ENCODE results near the gene CKAP4. TPM values are rescaled to one million over a fixed set of nuclear protein-coding genes. Genes with fewer than 3 reads are reported as not detected.

The CKAP4 gene
- total RNA-seq, 1 experiment from 2014 or later: 101 TPM

DNA sequence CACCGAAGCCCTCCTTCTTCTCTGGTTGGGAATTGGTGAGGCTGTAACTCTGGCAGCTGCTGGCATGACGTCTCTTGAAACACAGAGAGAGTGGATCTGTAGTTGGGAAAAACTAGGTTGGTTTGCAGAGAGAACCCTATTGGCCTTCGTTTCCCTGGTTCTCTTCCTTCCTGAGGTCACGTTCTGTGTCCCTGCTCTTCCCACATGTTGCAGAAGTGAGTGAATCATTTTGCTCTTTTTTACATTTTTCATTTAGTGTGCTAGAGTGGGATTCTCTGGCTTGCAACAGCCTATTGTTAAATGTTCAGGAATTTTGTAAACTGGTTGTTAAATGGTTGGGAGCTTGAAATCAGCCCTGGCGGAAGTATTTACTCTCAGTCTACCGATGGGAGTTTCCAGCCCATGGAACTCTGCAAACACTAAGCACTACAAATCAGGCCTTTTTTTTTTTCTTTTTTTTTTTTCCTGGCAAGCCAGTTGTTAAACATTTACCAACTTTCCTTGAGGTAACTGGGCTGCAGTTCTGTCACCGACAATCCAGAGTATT is 26.8 kb upstream of the CKAP4 start:
- no peaks in the 10 kb centered on the region for H3K9me3 Mint-ChIP-seq (ENCODE audit: unreplicated experiment)
- H3K27me3 Mint-ChIP-seq (ENCODE audit: insufficient read depth, unreplicated experiment): no peaks in the 10 kb centered on the region
- no peak overlapping the region for H3K4me3 Mint-ChIP-seq (ENCODE audit: unreplicated experiment)
- TF ChIP-seq, protein P1, sequence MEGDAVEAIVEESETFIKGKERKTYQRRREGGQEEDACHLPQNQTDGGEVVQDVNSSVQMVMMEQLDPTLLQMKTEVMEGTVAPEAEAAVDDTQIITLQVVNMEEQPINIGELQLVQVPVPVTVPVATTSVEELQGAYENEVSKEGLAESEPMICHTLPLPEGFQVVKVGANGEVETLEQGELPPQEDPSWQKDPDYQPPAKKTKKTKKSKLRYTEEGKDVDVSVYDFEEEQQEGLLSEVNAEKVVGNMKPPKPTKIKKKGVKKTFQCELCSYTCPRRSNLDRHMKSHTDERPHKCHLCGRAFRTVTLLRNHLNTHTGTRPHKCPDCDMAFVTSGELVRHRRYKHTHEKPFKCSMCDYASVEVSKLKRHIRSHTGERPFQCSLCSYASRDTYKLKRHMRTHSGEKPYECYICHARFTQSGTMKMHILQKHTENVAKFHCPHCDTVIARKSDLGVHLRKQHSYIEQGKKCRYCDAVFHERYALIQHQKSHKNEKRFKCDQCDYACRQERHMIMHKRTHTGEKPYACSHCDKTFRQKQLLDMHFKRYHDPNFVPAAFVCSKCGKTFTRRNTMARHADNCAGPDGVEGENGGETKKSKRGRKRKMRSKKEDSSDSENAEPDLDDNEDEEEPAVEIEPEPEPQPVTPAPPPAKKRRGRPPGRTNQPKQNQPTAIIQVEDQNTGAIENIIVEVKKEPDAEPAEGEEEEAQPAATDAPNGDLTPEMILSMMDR (IDR thresholded peaks at IDR 0.05; ENCODE audit: unreplicated experiment): no peak
- ChIA-PET POLR2A (interaction anchor here (0.6 kb wide), 1 partner anchor 27 kb away, joined by 4 read pairs; no protein-coding TSS in a partner anchor), CTCF (interaction anchor here (0.6 to 1.3 kb wide), 4 partner anchors 48 to 969 kb away, joined by 3 to 6 read pairs (median 5); no protein-coding TSS in a partner anchor)
- DNase-seq (ENCODE audit: unreplicated experiment): no peak
- no TSS peak for BruUV-seq (replicated peaks)
- H3K36me3 Mint-ChIP-seq (ENCODE audit: insufficient read depth, unreplicated experiment): no peaks in the 10 kb centered on the region
- intact Hi-C loops (cut with micrococcal nuclease): no loop called here
- H3K4me1 Mint-ChIP-seq (ENCODE audit: insufficient read depth, unreplicated experiment): no peaks in the 10 kb centered on the region
- H3K27ac Mint-ChIP-seq (ENCODE audit: low read depth, unreplicated experiment): no peak overlapping the region

GRCh38 chr12:106274012-106274411 is 26.2 kb upstream of the CKAP4 start:
- Mint-ChIP-seq H3K27ac (ENCODE audit: low read depth, unreplicated experiment) (peak overlapping the region; percentile 54), H3K4me1 (ENCODE audit: insufficient read depth, unreplicated experiment) (no peaks in the 10 kb centered on the region), H3K9me3 (ENCODE audit: unreplicated experiment) (no peaks in the 10 kb centered on the region), H3K36me3 (ENCODE audit: insufficient read depth, unreplicated experiment) (no peaks in the 10 kb centered on the region), H3K27me3 (ENCODE audit: insufficient read depth, unreplicated experiment) (no peaks in the 10 kb centered on the region), H3K4me3 (ENCODE audit: unreplicated experiment) (no peak overlapping the region)
- intact Hi-C loops (cut with micrococcal nuclease): no loop called here
- POLR2A ChIA-PET: interaction anchor here (0.6 kb wide), 1 partner anchor 28 kb away, joined by 4 read pairs; no protein-coding TSS in a partner anchor
- DNase-seq (ENCODE audit: unreplicated experiment): no peak
- CTCF ChIA-PET: interaction anchor here (0.6 to 4.8 kb wide), 4 partner anchors 7 to 707 kb away, joined by 3 to 34 read pairs (median 5); no protein-coding TSS in a partner anchor
- no TSS peak for BruUV-seq (replicated peaks)
- TF ChIP-seq, protein P1 (IDR thresholded peaks at IDR 0.05; ENCODE audit: unreplicated experiment): no peak

DNA sequence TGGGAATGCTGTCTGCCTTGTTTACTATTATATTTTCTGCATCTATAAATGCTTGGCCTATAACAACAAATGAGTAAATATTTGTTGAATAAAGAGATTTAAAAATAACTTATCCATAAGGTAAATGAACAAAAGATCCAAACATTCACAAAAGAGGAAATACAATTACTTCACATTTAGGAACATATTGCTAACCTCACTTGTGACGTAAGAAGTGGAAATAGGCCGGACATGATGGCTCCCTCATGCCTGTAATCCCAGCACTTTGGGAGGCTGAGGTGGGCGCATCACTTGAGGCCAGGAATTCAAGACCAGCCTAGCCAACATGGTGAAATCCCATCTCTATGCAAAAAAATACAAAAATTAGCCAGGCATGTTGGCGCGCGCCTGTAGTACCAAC is 25.7 kb upstream of the CKAP4 start:
- Mint-ChIP-seq H3K36me3 (ENCODE audit: insufficient read depth, unreplicated experiment) (no peaks in the 10 kb centered on the region), H3K4me1 (ENCODE audit: insufficient read depth, unreplicated experiment) (no peaks in the 10 kb centered on the region), H3K27me3 (ENCODE audit: insufficient read depth, unreplicated experiment) (no peaks in the 10 kb centered on the region), H3K4me3 (ENCODE audit: unreplicated experiment) (no peak overlapping the region), H3K27ac (ENCODE audit: low read depth, unreplicated experiment) (peak overlapping the region; percentile 54), H3K9me3 (ENCODE audit: unreplicated experiment) (no peaks in the 10 kb centered on the region)
- no peak for DNase-seq (ENCODE audit: unreplicated experiment)
- no TSS peak for BruUV-seq (replicated peaks)
- ChIA-PET POLR2A (interaction anchor here (0.6 to 0.8 kb wide), 2 partner anchors 11 to 47 kb away, joined by 3 read pairs; no protein-coding TSS in a partner anchor), CTCF (interaction anchor here (0.7 to 4.8 kb wide), 4 partner anchors 8 to 47 kb away, joined by 3 to 34 read pairs (median 12); no protein-coding TSS in a partner anchor)
- TF ChIP-seq, protein P1 (IDR thresholded peaks at IDR 0.05; ENCODE audit: unreplicated experiment): no peak
- intact Hi-C loops (cut with micrococcal nuclease): no loop called here

GRCh38 chr12:106271575-106272505 is 24.0 kb upstream of the CKAP4 start:
- BruUV-seq (replicated peaks): no TSS peak
- Mint-ChIP-seq H3K4me3 (ENCODE audit: unreplicated experiment) (no peak overlapping the region), H3K4me1 (ENCODE audit: insufficient read depth, unreplicated experiment) (no peaks in the 10 kb centered on the region), H3K36me3 (ENCODE audit: insufficient read depth, unreplicated experiment) (no peaks in the 10 kb centered on the region), H3K9me3 (ENCODE audit: unreplicated experiment) (no peaks in the 10 kb centered on the region), H3K27ac (ENCODE audit: low read depth, unreplicated experiment) (no peak overlapping the region), H3K27me3 (ENCODE audit: insufficient read depth, unreplicated experiment) (no peaks in the 10 kb centered on the region)
- DNase-seq (ENCODE audit: unreplicated experiment): peak; percentile 40
- ChIA-PET CTCF (interaction anchor here (0.5 to 4.8 kb wide), 7 partner anchors 9 to 80 kb away, joined by 3 to 34 read pairs (median 3); no protein-coding TSS in a partner anchor), POLR2A (interaction anchor here (0.6 to 1.9 kb wide), 11 partner anchors 8 to 71 kb away, joined by 3 to 8 read pairs (median 4); no protein-coding TSS in a partner anchor)
- TF ChIP-seq, protein P1 (IDR thresholded peaks at IDR 0.05; ENCODE audit: unreplicated experiment): no peak
- intact Hi-C loops (cut with micrococcal nuclease): no loop called here
